Progenitor cell of endocrine pancreas (in vitro differentiated cells): ENCODE results near the gene DLGAP1. TPM values are rescaled to one million over a fixed set of nuclear protein-coding genes. Genes with fewer than 3 reads are reported as not detected.
A peak's percentile ranks its signal among the peaks of the same experiment; 100 is the strongest.

Experiments
- DNase-seq: peaks from one replicate; pipeline ENCODE4 v3.0.0; 2021; ENCODE audit warnings: low spot score; ENCODE audit not compliant: unreplicated experiment
- H3K27ac Mint-ChIP-seq: 2 replicates; pipeline ENCODE4 v1.8.0; 2021; ENCODE audit warnings: mild to moderate bottlenecking, moderate library complexity, mixed read lengths
- H3K27me3 Mint-ChIP-seq: 2 replicates; pipeline ENCODE4 v1.8.0; 2021; ENCODE audit warnings: mixed read lengths
- H3K36me3 Mint-ChIP-seq: 2 replicates; pipeline ENCODE4 v1.8.0; 2022; ENCODE audit warnings: mixed read lengths; ENCODE audit not compliant: insufficient read depth
- H3K4me1 Mint-ChIP-seq: 2 replicates; pipeline ENCODE4 v1.8.0; 2021; ENCODE audit warnings: low read depth, mixed read lengths
- H3K4me3 Mint-ChIP-seq: 2 replicates; pipeline ENCODE4 v1.8.0; 2021; ENCODE audit warnings: low read depth, mild to moderate bottlenecking, moderate library complexity, mixed read lengths
- H3K9me3 Mint-ChIP-seq: 2 replicates; pipeline ENCODE4 v1.8.0; 2021; ENCODE audit warnings: low read depth, mixed read lengths
- total RNA-seq: library from RNA; stranded (reverse); gene quantifications from 2 replicates; pipeline ENCODE4 v1.2.1, GENCODE V29; 2021
- TF ChIP-seq, protein P1 (sequence below): fragments of 200-600 bp; sonication (generic); IDR thresholded peaks from one replicate; pipeline ENCODE4 v1.5.0; 2021; ENCODE audit warnings: antibody characterized with exemption, mild to moderate bottlenecking; ENCODE audit not compliant: unreplicated experiment

Gene DLGAP1
- total RNA-seq, 1 donor from 2014 or later, result 16.7 TPM

GRCh38 chr18:4200399-4200798 is 254.7 kb downstream of the DLGAP1 start:
- peaks cover 12% of the 10 kb centered on the region for H3K4me1 Mint-ChIP-seq
- TF ChIP-seq, protein P1, sequence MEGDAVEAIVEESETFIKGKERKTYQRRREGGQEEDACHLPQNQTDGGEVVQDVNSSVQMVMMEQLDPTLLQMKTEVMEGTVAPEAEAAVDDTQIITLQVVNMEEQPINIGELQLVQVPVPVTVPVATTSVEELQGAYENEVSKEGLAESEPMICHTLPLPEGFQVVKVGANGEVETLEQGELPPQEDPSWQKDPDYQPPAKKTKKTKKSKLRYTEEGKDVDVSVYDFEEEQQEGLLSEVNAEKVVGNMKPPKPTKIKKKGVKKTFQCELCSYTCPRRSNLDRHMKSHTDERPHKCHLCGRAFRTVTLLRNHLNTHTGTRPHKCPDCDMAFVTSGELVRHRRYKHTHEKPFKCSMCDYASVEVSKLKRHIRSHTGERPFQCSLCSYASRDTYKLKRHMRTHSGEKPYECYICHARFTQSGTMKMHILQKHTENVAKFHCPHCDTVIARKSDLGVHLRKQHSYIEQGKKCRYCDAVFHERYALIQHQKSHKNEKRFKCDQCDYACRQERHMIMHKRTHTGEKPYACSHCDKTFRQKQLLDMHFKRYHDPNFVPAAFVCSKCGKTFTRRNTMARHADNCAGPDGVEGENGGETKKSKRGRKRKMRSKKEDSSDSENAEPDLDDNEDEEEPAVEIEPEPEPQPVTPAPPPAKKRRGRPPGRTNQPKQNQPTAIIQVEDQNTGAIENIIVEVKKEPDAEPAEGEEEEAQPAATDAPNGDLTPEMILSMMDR, result no peak

DNA sequence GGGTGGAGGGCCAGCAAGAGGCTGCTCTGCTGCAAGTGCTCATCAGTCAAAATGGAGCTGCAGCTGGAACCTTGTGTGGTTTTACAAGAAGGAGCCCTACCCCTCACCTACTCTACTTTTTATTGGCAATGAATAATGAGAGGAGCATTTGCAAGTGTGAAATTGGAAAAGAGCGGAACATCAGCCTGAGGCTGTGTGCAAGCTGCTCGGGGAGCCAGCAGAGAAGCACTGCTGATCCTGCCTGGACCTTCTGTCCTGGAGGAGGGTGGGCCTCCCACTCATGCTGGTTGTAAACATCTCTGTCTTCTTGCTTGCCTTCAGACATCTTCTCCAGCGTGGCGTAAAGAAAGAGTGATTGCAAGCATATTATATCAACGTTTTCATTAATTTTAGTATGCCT is 256.2 kb downstream of the DLGAP1 start:
- Mint-ChIP-seq H3K27me3 (no peaks in the 10 kb centered on the region), H3K27ac (no peak overlapping the region), H3K36me3 (no peaks in the 10 kb centered on the region), H3K9me3 (no peaks in the 10 kb centered on the region), H3K4me1 (peaks cover 12% of the 10 kb centered on the region), H3K4me3 (no peak overlapping the region)
- DNase-seq, result no peak
- TF ChIP-seq, protein P1, result no peak

More at GRCh38 chr18:4200399-4200798, 254.7 kb downstream of the DLGAP1 start:
- Mint-ChIP-seq H3K9me3 (no peaks in the 10 kb centered on the region), H3K27ac (no peak overlapping the region), H3K4me3 (no peak overlapping the region), H3K36me3 (no peaks in the 10 kb centered on the region), H3K27me3 (no peaks in the 10 kb centered on the region)
- DNase-seq, result no peak

DNA sequence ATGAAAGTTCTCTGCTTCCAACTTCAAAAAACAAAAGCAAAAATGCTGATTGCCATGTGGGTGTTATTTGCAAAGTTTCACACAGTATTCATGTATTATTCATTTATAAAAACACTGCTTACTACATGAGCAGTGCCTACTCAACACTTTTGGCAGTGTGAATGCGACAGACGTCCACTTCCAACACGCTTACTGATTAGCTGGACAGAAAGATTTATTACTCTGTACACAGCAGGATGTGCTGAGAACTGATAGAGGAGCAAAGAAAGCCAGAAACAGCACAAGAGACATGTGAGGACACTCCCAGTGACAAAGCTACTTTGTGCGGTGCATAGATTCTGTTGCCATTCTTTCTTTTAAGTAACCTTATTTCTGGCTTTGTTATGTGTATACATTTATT is 258.8 kb downstream of the DLGAP1 start:
- no peak overlapping the region for H3K27ac Mint-ChIP-seq
- no peaks in the 10 kb centered on the region for H3K36me3 Mint-ChIP-seq

DNA sequence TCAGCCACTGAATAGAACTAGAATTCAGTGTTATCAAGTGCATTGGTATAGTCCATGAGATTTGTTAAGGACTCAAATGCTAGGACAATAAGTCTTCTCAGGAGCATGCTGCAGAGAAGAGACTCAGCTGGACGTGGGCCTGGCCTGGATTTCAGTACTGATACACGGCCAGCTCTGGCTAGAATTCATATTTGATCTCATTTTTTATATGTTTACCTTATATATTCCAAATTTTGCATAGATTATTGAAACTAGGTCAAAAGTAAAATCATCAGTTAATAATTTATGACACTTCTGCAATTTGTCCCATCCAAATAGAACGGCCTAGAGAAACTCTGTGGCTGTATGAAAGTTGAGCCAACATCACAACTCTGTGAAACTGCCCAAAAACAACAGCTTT is 262.0 kb downstream of the DLGAP1 start:
- Mint-ChIP-seq H3K27ac (no peak overlapping the region), H3K9me3 (no peaks in the 10 kb centered on the region), H3K4me1 (peaks cover 16% of the 10 kb centered on the region), H3K27me3 (no peaks in the 10 kb centered on the region), H3K36me3 (peaks cover 3% of the 10 kb centered on the region), H3K4me3 (no peak overlapping the region)
- TF ChIP-seq, protein P1, result no peak
- DNase-seq, result no peak

More for the DNA sequence above, 258.8 kb downstream of the DLGAP1 start:
- H3K9me3 Mint-ChIP-seq, result no peaks in the 10 kb centered on the region
- no peak for DNase-seq
- TF ChIP-seq, protein P1, result no peak
- no peak overlapping the region for H3K4me3 Mint-ChIP-seq
- H3K27me3 Mint-ChIP-seq, result no peaks in the 10 kb centered on the region
- peaks cover 12% of the 10 kb centered on the region for H3K4me1 Mint-ChIP-seq

- H3K36me3 Mint-ChIP-seq, result peaks cover 5% of the 10 kb centered on the region
- no peak overlapping the region for H3K4me3 Mint-ChIP-seq
- H3K27ac Mint-ChIP-seq, result no peak overlapping the region
- TF ChIP-seq, protein P1, result peak; percentile 37
- peaks cover 5% of the 10 kb centered on the region for H3K4me1 Mint-ChIP-seq
- peaks cover 18% of the 10 kb centered on the region for H3K9me3 Mint-ChIP-seq
- no peak for DNase-seq
- peaks cover 3% of the 10 kb centered on the region for H3K27me3 Mint-ChIP-seq
These were observed 273.1 kb downstream of the DLGAP1 start for GRCh38 chr18:4181882-4182568.
